ENCODE measurements around the gene PGM1. TPM values are rescaled to one million over a fixed set of nuclear protein-coding genes. Genes with fewer than 3 reads are reported as not detected.

Gene PGM1
- total RNA-seq, 1 donor from 2014 or later = 33.7 TPM

DNA sequence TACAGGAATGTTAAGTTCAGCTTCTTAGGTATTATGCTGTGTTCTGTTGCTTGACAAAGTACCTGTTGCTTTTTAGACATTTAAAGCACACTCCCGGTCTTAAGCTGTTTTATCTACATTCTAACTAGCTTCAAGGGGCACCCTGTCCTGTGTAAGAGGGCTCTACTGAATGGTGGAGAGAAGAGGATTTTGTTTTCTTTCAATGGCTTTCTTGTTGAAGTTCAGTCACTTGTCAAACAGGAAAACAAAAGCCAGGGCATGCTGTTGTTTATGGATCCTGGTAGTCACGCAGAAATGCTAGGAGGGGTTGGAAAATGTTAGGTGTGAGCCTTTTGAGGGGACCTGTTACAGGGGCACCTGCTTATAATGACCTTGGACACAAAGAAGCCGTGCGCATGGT, 30.7 kb downstream of the PGM1 start:
- no peak for DNase-seq (ENCODE audit: low spot score)
- intact Hi-C loops (cut with DNase I) = no loop called here
- ATAC-seq = no peak

DNA sequence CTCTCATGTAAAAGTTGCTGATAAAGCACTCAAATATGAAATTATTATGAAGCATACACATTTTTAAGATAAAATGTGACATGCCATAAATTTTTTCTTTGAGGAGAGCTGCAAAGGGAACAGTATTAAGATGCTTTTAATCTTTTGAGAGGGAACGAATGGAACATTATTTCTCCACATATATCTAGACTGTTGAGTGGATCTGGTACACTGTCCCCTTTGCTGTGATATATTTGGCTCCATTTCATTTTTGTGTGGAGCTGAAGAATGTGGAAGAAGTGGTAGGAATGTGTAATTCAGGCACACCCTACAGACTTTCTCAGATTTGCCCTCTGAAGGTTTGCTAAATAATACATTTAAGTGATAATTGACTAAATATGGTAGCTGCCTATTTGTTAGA, 31.7 kb downstream of the PGM1 start:
- no peak for DNase-seq (ENCODE audit: low spot score)
- ATAC-seq = no peak
- intact Hi-C loops (cut with DNase I) = no loop called here

DNA sequence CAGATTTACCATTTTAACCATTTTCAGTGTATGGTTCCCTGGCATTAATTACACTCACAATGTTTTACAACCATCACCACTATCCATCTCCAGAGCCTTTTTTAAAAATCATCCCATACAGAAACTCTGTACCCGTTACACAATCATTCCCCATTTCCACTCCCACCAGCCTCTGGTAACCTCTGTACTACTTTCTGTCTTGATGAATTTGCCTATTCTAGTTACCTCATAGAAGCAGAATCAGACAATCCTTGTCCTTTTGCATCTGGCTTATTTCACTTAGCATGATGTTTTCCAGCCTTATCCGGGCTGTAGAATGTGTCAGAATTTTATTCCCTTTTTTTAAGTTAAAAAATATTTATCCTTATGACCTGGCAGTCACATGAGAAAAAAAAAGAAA, 33.0 kb downstream of the PGM1 start:
- ATAC-seq = peak; percentile 83
- intact Hi-C loops (cut with DNase I) = no loop called here
- DNase-seq (ENCODE audit: low spot score) = no peak

DNA sequence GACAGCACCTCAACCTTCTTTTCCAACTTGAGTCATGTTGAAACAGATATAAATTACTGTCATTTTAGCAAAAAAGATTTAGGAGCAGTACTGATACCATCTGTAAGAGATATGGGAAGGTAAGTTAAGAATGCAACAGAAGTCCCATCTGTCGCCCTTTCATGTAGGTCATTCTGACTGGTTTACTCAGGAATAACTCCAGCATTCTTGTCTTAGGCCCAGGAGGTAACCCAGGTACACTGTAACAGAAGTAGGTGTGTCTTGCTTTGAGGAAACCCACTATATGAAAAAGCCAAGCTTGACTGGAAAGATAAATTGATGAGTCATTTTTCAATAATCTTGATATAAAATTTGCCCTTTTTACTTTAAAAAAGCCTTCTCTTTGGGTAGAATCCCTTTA, 35.4 kb downstream of the PGM1 start:
- DNase-seq (ENCODE audit: low spot score) = no peak
- intact Hi-C loops (cut with DNase I) = no loop called here
- no peak for ATAC-seq

DNA sequence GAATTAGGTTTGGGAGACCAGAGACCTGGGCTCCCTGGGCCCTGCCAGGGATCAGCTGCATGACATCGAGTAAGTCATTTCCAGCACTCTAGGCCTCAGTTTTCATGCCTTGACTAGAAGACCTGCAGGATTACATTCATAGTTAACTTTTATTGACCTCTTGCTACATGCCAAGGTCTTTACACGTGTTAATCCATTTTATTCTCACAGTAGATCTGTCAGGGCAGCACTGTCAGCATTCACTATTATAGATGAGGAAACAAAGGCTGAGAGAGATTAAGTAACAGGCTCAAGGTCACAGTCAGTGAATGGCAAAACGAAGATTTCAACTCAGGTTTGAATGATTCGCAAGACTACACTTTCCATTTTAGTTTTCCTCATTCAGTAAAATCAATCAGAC, 37.0 kb downstream of the PGM1 start:
- no peak for DNase-seq (ENCODE audit: low spot score)
- no peak for ATAC-seq
- intact Hi-C loops (cut with DNase I) = no loop called here

DNA sequence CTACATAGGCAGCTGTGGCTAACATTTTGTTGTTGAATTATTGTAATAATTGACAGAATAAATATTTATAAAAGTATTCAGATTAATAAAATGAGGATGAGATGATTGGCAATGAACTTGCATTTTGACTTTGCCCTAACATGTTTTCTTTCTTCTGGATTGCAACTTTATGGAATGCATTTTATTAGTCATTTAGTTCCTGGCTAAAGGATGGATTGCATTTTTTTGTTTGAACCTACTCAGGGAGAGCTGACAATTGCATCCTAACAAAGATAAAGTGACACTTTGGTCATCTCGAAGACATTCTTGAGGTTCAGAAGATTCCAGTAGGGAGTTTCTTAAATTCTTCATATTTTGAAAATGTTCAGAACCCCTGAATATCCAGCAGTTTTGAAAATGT, 37.5 kb downstream of the PGM1 start:
- ATAC-seq = no peak
- DNase-seq (ENCODE audit: low spot score) = no peak
- intact Hi-C loops (cut with DNase I) = no loop called here

DNA sequence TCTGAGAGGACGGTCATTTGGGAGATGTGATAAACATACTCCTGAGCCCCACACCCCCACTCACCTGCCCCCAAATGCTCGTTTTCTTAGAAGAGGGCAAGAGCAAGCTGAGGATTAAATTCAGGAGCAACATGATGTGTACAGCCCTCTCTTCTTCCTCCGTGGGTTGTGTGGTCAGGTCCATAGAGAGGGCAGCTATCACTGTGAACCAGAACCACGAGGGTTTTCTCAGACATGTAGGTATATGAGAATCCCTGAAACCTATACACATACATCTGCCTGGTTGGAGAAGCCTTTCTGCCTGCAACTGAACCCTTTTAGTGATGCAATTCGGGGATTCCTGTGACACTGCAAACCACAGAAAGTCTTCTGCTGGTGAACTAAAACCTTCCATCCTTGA, 38.9 kb downstream of the PGM1 start:
- no peak for ATAC-seq
- intact Hi-C loops (cut with DNase I) = no loop called here
- no peak for DNase-seq (ENCODE audit: low spot score)

DNA sequence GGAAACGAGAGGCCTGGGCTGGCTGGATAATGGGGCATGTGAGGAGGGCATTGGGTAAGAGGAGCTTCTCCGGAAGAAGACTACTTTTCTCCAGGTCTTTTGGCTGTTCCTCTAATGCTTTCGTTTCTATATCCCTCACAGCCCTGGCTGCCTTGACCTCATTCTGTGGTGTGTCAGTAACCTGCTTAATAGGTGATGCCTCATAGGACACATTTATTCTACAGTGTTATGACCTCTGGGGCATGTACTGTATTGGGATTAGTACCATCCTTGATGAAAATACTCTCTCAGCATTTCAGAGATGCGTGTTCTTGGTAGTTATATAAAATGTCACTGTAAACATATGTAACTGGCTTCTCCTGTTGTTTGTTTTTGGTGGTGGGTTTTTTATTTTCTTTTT, 40.1 kb downstream of the PGM1 start:
- no peak for DNase-seq (ENCODE audit: low spot score)
- no peak for ATAC-seq
- intact Hi-C loops (cut with DNase I) = no loop called here

DNA sequence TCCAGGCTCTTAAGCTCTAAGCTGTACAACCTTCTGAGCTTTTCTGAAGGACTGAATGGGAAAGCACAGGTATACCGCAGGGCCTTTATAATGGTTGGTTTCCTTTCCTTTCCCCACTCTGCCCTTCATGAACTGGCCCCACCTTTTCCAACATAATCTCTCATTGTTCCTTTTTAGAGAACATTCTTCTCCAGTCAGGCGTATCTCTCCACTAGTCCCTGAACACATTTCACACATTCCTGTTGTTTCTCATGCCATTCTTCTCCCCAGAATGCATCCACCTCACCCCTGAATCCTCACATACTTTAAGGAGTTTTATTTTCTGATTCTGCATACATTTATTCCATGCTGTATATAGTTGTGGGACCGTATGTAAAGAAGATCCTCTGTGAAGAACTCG, 41.3 kb downstream of the PGM1 start:
- ATAC-seq = no peak
- DNase-seq (ENCODE audit: low spot score) = no peak
- intact Hi-C loops (cut with DNase I) = no loop called here

DNA sequence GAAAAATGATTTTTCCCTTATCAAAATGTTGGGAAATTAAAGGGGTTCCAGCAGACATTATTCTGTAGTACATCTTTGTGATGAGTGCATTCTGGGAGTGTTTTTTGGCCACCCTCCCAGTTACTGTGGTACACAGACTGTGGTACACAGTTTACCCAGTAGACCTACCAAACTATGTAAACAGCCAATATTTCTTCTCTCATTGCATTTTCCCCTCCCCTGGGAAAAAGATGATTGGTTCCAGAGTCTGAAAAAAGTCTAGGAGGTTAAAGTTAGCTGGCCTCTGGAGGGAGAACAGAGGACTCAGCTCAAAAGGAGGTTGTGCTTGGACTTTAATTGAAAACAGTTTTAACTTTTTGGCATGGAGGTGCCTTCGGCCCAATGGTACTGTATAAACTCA, 42.5 kb downstream of the PGM1 start:
- intact Hi-C loops (cut with DNase I) = no loop called here
- DNase-seq (ENCODE audit: low spot score) = no peak
- peak; percentile 83 for ATAC-seq

DNA sequence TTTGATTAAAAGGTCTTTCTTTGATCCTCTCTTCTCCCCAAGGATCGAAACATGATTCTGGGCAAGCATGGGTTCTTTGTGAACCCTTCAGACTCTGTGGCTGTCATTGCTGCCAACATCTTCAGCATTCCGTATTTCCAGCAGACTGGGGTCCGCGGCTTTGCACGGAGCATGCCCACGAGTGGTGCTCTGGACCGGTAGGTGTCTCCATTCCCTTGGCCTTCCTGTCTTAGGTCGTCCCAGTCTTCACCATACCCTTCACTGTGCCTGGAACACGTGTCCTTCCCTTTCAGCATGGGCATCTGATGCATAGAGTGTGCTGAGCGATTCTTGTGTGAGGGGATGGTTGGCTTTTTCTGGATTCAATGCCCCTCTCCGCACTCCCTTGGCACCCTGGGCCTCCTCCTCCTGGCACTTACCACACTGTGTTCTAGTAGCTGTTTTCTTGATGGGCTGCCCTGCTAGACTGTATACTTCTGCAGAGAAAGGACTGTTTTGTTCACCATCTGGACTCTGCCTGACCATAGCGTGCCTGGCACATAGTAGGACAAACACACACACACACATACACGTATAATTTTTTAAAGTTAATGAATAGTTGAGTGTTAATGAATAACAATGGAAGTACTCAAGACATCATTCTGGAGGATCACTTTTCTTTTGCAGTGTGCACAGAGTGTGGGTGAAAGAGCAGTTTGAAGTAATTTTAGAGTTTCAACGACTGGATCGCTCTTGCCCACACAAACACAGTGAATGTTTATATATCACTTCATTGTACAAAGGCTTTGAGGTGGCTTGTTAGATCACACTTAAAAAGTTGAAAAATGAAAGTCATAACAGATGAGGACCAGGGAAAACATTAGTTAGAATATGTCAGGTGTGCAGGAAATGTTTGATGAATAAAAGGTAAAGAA, 43.2 kb downstream of the PGM1 start:
- ATAC-seq = peak; percentile 51
- no peak for DNase-seq (ENCODE audit: low spot score)
- intact Hi-C loops (cut with DNase I) = no loop called here

DNA sequence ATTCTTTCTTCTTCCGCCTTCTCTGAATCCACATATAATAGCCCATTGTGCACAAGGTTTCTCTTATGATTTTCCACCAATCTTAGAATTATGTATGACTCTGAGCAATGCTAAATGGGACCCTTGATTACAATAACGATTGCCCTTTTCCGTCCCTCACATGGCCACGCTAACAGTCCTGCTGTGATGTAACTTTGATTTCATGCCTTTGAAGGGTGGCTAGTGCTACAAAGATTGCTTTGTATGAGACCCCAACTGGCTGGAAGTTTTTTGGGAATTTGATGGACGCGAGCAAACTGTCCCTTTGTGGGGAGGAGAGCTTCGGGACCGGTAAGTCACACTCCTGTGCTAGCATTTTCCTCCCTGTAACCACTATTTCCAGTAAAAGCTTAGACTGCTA, 45.3 kb downstream of the PGM1 start:
- DNase-seq (ENCODE audit: low spot score) (no peak), ATAC-seq (no peak)
- intact Hi-C loops (cut with DNase I) = no loop called here

DNA sequence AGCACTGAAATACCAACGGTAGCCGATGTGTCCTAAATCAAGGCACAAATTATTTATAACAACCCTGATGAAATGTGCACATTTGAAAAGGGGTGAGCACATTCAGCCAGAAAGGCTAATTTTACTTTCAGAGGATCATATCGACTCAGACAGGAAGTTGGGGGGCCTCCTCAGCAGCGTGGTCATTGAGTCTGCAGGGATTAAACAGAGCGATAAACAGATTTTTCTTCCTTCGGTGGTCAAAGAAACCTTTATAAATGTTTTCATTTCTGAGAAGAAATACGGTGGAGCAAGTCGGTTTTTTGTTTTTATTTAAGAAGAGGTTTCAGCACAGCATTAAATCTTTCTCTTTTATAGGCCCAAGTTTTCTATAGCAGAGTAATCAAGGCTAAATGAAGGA, 45.7 kb downstream of the PGM1 start:
- ATAC-seq = no peak
- DNase-seq (ENCODE audit: low spot score) = no peak
- intact Hi-C loops (cut with DNase I) = no loop called here

DNA sequence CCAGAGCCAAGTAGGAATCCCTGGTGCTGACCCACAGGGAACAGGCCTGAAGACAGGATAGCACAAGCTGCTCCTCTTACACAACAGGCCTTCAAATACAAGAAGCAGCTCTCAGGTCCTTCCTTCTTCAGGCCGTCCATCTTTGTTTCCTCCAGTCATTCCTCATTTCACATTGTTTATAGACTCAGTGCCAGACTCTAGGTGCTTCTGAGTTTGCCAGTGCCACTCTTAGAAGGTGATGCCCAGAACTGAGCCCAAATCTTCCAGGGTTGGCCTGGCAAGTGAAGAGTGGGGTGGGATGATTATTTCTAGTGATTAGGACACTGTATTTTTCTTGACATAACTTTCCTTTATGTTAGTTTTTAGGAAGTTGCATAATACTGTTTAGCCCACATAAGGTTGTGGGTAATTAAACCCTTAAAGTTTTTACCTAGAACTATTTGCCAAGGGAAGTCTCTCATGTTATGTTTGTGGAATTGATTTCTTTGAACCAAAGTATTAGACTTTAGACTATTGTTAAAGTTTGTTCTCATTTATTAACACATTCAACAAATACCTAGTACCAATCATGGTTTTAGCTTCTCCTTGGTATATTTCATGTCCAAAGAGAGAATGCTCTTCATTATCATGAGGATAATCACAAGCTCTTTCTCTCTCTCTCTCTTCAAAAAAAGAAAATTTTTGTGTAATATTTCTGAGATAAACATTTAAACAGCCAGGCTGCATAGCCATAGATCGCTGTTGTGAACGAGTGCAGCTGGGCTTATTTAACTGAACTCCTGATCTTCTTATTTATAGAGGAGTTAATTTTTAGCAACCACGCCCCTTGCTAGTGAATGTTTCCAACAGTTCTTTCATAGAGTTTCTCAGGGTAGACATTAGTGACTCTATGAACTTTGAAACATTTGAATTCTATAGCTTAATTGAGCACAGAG, 47.7 kb downstream of the PGM1 start:
- ATAC-seq (no peak), DNase-seq (ENCODE audit: low spot score) (no peak)
- intact Hi-C loops (cut with DNase I) = no loop called here

DNA sequence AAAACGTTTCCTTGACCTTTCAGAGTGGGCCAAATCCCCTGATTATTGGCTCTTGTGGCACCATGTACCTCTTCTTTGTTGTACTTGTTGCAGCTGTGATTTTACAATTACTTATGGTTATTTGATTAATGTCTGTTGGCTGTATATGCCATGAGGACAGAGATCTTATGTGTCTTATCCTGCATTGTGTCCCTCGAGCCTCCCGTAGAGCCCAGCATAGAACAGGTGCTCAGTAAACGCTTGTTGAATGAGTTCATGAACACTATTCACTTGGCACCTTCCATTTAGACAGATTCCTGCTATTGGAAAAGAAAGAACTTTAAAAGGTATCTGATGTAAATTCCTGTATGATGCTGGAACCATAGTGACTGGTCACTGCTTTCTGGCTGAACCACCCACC, 48.4 kb downstream of the PGM1 start:
- intact Hi-C loops (cut with DNase I) = no loop called here
- DNase-seq (ENCODE audit: low spot score) = no peak
- ATAC-seq = no peak

DNA sequence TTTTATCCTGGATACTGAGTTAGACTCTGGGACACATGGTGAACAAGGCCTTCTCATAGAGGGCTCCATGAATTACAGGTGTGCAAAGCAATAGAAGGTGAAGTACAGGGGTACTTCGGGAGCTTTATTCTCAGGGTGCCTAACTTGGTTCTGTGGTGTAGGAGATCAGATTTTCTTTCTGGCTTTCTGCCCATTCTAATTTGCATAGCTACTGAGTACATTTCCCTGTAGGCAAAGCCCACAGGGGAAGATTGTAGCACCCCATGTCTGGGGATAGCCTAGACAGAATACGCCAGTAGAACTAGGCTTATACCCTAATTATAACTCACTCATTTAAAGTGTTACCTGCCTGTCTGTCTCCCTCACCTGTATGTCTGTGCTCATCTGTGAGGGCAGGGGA, 49.7 kb downstream of the PGM1 start:
- no peak for ATAC-seq
- intact Hi-C loops (cut with DNase I) = no loop called here
- DNase-seq (ENCODE audit: low spot score) = no peak

DNA sequence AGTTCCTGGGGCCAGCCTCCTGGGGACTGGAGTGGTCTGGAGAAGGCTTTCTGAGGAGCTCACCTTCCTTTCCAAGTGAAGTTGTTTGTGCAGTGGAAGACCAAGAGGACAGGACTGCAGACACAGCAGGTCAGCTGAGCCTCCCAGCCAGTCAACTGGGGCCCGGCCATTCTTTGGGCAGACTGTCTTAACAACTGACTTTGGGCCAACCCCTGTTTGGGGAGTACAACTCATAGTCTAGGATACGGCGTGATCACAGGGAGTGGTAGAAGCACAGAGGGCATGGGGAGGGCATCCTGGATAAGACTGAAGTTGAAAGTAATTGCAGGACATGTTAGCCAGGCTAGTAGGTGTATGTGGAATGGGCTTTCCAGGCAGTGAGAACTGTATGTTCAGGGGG, 50.3 kb downstream of the PGM1 start:
- intact Hi-C loops (cut with DNase I) = no loop called here
- DNase-seq (ENCODE audit: low spot score) (no peak), ATAC-seq (peak; percentile 36)

DNA sequence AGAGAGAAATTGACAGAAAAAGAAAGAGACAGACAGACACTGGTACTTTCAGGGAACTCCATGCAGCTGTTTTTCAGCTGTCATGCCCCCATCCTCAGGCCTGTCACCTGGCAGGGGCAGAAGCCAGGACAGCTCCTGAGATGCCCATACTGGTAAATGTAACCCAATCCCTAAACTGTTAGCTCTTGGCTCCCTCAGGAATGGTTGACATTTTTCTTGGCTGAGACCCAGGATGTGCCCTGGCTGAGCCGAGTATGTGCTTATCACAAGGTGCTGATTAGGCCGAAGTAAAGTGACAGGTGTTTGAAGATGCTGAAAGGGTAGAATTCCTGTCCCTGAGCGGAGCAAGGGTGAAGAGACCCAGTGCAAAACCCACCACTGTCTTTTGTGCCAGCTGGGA, 50.7 kb downstream of the PGM1 start:
- ATAC-seq (no peak), DNase-seq (ENCODE audit: low spot score) (no peak)
- intact Hi-C loops (cut with DNase I) = no loop called here

DNA sequence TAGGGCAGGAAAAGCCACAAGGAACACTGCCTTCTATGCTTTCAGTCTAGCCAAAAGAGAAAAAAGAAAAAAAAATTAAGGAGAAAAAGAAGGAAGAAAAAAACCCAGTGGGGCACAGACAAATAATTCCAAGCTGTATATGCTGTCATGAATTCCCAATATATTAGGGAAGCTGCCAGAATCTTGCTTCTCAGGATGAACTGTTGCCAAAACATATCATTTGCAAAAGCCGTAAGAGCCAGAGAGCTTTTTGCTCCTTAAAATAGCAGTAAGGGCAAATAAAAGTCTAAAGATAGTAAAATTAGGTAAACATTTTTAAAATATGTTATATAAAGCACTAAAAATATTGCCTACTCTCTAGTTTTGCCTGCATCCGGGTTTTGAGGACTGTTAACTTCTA, 52.1 kb downstream of the PGM1 start:
- ATAC-seq = peak; percentile 40
- DNase-seq (ENCODE audit: low spot score) = no peak
- intact Hi-C loops (cut with DNase I) = no loop called here

DNA sequence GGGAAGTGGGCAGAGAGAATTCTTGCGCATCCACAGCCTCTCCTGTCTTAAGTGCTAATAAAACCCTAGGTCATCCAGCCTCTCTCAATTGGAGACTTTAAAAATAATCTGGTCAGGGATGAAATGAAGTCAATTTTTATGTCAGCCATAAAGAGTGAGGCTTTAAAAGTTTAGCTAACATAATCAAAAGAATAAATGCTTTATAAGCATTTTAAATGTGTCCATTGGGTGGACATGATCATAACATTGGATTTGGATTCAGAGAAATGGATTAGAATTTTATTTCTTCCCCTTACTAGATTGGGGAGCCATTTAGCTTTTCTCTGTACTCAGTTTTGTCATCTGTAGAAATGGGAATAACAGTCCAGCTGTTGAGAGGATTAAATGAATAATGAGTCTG, 55.5 kb downstream of the PGM1 start:
- ATAC-seq (no peak), DNase-seq (ENCODE audit: low spot score) (no peak)
- intact Hi-C loops (cut with DNase I) = no loop called here

Data from sciatic nerve (tissue), 2 donors.